Measurements from ENCODE around the gene RASA2.
"Not testable (repeated sequence)": the region's sequence is repeated elsewhere in the genome, so short reads cannot be mapped to it uniquely, and the experiment has no call there.

RASA2 gene

GRCh38 chr3:141529256-141529655 is 42.4 kb downstream of the RASA2 start:
- no peak overlapping the region for H2AFZ ChIP-seq (ENCODE audit: low read length)
- H3K36me3 ChIP-seq (replicated peaks; ENCODE audit: insufficient read depth, low read length): no peaks in the 10 kb centered on the region; the same call in 1 of the 2 replicates
- no peaks in the 10 kb centered on the region for H3K4me1 ChIP-seq (ENCODE audit: low read length)
- H3F3A ChIP-seq (ENCODE audit: insufficient read depth, low read length): no peaks in the 10 kb centered on the region
- TF ChIP-seq EZH2 (optimal IDR thresholded peaks at IDR 0.05; ENCODE audit: low read depth, low read length) (no peak), EZH2phosphoT487 (IDR thresholded peaks at IDR 0.05; ENCODE audit: low read length) (no peak)
- TF ChIP-seq, protein P1, sequence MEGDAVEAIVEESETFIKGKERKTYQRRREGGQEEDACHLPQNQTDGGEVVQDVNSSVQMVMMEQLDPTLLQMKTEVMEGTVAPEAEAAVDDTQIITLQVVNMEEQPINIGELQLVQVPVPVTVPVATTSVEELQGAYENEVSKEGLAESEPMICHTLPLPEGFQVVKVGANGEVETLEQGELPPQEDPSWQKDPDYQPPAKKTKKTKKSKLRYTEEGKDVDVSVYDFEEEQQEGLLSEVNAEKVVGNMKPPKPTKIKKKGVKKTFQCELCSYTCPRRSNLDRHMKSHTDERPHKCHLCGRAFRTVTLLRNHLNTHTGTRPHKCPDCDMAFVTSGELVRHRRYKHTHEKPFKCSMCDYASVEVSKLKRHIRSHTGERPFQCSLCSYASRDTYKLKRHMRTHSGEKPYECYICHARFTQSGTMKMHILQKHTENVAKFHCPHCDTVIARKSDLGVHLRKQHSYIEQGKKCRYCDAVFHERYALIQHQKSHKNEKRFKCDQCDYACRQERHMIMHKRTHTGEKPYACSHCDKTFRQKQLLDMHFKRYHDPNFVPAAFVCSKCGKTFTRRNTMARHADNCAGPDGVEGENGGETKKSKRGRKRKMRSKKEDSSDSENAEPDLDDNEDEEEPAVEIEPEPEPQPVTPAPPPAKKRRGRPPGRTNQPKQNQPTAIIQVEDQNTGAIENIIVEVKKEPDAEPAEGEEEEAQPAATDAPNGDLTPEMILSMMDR (IDR thresholded peaks at IDR 0.05; ENCODE audit: low read length): no peak
- H3K27me3 ChIP-seq (replicated peaks; ENCODE audit: insufficient read depth, low read length): no peaks in the 10 kb centered on the region
- H3K4me2 ChIP-seq (ENCODE audit: low read depth, low read length): no peak overlapping the region
- no peaks in the 10 kb centered on the region for H3K9me2 ChIP-seq (replicated peaks; ENCODE audit: insufficient read depth, low read length)
- H3K4me3 ChIP-seq (ENCODE audit: low read length): no peak overlapping the region
- H3K27ac ChIP-seq (ENCODE audit: low read length): no peak overlapping the region
- H3K9me3 ChIP-seq (replicated peaks; ENCODE audit: insufficient read depth, low read length): no peaks in the 10 kb centered on the region
- H3K9ac ChIP-seq (ENCODE audit: low read length): no peak overlapping the region
- 0 out of 2 replicates have a peak, but pooled peaks cover 3% of the 10 kb centered on the region for H4K20me1 ChIP-seq (ENCODE audit: insufficient read depth, low read length)
- DNase-seq: no peak
- H3K79me2 ChIP-seq (ENCODE audit: low read length): peaks cover 54% of the 10 kb centered on the region

GRCh38 chr3:141529717-141530414 is 43.0 kb downstream of the RASA2 start:
- Histone ChIP-seq H3K9me3 (replicated peaks; ENCODE audit: insufficient read depth, low read length) (no peaks in the 10 kb centered on the region), H2AFZ (ENCODE audit: low read length) (no peak overlapping the region), H3K9ac (ENCODE audit: low read length) (no peak overlapping the region), H3K4me1 (ENCODE audit: low read length) (no peaks in the 10 kb centered on the region), H3K27ac (ENCODE audit: low read length) (no peak overlapping the region), H3F3A (ENCODE audit: insufficient read depth, low read length) (no peaks in the 10 kb centered on the region), H3K9me2 (replicated peaks; ENCODE audit: insufficient read depth, low read length) (no peaks in the 10 kb centered on the region), H3K79me2 (ENCODE audit: low read length) (peaks cover 50% of the 10 kb centered on the region), H3K27me3 (replicated peaks; ENCODE audit: insufficient read depth, low read length) (no peaks in the 10 kb centered on the region), H4K20me1 (ENCODE audit: insufficient read depth, low read length) (0 out of 2 replicates have a peak, but pooled peaks cover 3% of the 10 kb centered on the region), H3K36me3 (replicated peaks; ENCODE audit: insufficient read depth, low read length) (no peaks in the 10 kb centered on the region; the same call in 1 of the 2 replicates), H3K4me2 (ENCODE audit: low read depth, low read length) (no peak overlapping the region), H3K4me3 (ENCODE audit: low read length) (no peak overlapping the region)
- TF ChIP-seq EZH2phosphoT487 (IDR thresholded peaks at IDR 0.05; ENCODE audit: low read length): no peak
- no peak for TF ChIP-seq EZH2 (optimal IDR thresholded peaks at IDR 0.05; ENCODE audit: low read depth, low read length)
- TF ChIP-seq, protein P1 (IDR thresholded peaks at IDR 0.05; ENCODE audit: low read length): no peak
- DNase-seq: no peak

DNA sequence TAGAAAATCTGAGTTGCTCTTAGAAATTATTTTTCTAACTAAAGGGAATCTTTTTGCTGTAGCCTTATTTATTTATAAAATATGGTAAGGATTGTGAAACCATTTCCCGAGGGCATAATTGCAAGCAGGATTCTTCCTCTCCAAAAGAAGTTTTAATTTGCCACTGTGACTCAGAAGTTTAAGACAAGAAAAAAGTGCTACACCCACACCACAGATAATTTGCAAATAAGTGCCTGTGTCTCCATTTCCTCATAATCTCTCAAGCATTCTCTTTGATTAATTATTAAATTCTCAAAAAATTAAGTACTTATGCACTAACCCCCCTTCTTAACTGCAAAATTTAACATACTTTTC is 43.6 kb downstream of the RASA2 start:
- no peaks in the 10 kb centered on the region for H3K9me2 ChIP-seq (replicated peaks; ENCODE audit: insufficient read depth, low read length)
- H3K4me1 ChIP-seq (ENCODE audit: low read length): no peaks in the 10 kb centered on the region
- DNase-seq: no peak
- H3K9me3 ChIP-seq (replicated peaks; ENCODE audit: insufficient read depth, low read length): no peaks in the 10 kb centered on the region
- H3K27me3 ChIP-seq (replicated peaks; ENCODE audit: insufficient read depth, low read length): no peaks in the 10 kb centered on the region
- H3K79me2 ChIP-seq (ENCODE audit: low read length): peaks cover 44% of the 10 kb centered on the region
- no peaks in the 10 kb centered on the region; the same call in 1 of the 2 replicates for H3K36me3 ChIP-seq (replicated peaks; ENCODE audit: insufficient read depth, low read length)
- TF ChIP-seq EZH2phosphoT487 (IDR thresholded peaks at IDR 0.05; ENCODE audit: low read length): no peak
- 0 out of 2 replicates have a peak, but pooled peaks cover 3% of the 10 kb centered on the region for H4K20me1 ChIP-seq (ENCODE audit: insufficient read depth, low read length)
- H3K27ac ChIP-seq (ENCODE audit: low read length): no peak overlapping the region
- no peak overlapping the region for H2AFZ ChIP-seq (ENCODE audit: low read length)
- no peak overlapping the region for H3K9ac ChIP-seq (ENCODE audit: low read length)
- H3F3A ChIP-seq (ENCODE audit: insufficient read depth, low read length): no peaks in the 10 kb centered on the region; the same call in 1 of the 2 replicates
- H3K4me2 ChIP-seq (ENCODE audit: low read depth, low read length): no peak overlapping the region
- H3K4me3 ChIP-seq (ENCODE audit: low read length): no peak overlapping the region

DNA sequence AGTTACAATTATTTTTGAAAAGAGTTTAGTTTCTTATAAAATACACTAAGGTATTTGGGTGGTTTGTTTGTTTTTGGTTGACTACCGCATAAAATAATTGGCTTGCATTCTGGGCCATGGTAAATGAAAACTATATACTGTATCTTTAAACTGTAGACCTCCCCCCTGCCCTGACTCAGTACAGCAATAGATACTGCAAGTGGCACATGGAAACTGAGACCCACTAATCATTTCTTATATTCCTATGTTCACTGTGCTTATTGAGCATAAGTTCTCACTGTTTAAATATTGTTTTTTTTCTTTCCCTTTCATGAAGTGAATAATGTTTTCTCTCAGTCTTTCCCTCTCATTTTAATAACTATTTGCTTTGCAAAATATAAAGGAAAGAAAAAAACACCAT is 45.8 kb downstream of the RASA2 start:
- no peak for DNase-seq
- peaks cover 26% of the 10 kb centered on the region for H3K79me2 ChIP-seq (ENCODE audit: low read length)
- no peaks in the 10 kb centered on the region; the same call in 1 of the 2 replicates for H3K36me3 ChIP-seq (replicated peaks; ENCODE audit: insufficient read depth, low read length)
- H3K9ac ChIP-seq (ENCODE audit: low read length): no peak overlapping the region
- H4K20me1 ChIP-seq (ENCODE audit: insufficient read depth, low read length): no peaks in the 10 kb centered on the region
- no peak overlapping the region for H3K4me2 ChIP-seq (ENCODE audit: low read depth, low read length)
- H3K27me3 ChIP-seq (replicated peaks; ENCODE audit: insufficient read depth, low read length): no peaks in the 10 kb centered on the region
- H3K27ac ChIP-seq (ENCODE audit: low read length): no peak overlapping the region
- H3K9me2 ChIP-seq (replicated peaks; ENCODE audit: insufficient read depth, low read length): no peaks in the 10 kb centered on the region
- no peak for TF ChIP-seq EZH2 (optimal IDR thresholded peaks at IDR 0.05; ENCODE audit: low read depth, low read length)
- TF ChIP-seq, protein P1 (IDR thresholded peaks at IDR 0.05; ENCODE audit: low read length): no peak
- TF ChIP-seq EZH2phosphoT487 (IDR thresholded peaks at IDR 0.05; ENCODE audit: low read length): no peak
- no peaks in the 10 kb centered on the region for H3K9me3 ChIP-seq (replicated peaks; ENCODE audit: insufficient read depth, low read length)
- H2AFZ ChIP-seq (ENCODE audit: low read length): no peak overlapping the region
- H3K4me3 ChIP-seq (ENCODE audit: low read length): no peak overlapping the region
- H3F3A ChIP-seq (ENCODE audit: insufficient read depth, low read length): no peaks in the 10 kb centered on the region; the same call in 1 of the 2 replicates
- H3K4me1 ChIP-seq (ENCODE audit: low read length): no peaks in the 10 kb centered on the region

DNA sequence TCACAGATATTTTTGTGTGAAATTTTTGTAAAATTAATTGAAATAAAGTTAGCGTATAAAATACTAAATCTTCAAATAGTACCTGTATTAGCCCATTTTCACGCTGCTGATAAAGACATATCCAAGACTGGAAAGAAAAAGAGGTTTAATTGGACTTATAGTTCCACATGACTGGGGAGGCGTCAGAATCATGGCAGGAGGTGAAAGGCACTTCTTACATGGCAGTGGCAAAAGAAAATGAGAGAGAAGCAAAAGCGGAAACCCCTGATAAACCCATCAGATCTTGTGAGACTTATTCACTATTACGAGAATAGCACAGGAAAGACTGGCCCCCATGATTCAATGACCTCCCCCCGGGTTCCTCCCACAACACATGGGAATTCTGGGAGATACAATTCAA is 49.2 kb downstream of the RASA2 start:
- H3K79me2 ChIP-seq (ENCODE audit: low read length): peaks cover 21% of the 10 kb centered on the region
- not testable (repeated sequence) for H3F3A ChIP-seq (ENCODE audit: insufficient read depth, low read length); H3K27ac ChIP-seq (ENCODE audit: low read length); H3K9ac ChIP-seq (ENCODE audit: low read length); H3K9me2 ChIP-seq (replicated peaks; ENCODE audit: insufficient read depth, low read length); H3K4me2 ChIP-seq (ENCODE audit: low read depth, low read length); DNase-seq; H3K4me1 ChIP-seq (ENCODE audit: low read length); H3K36me3 ChIP-seq (replicated peaks; ENCODE audit: insufficient read depth, low read length); H3K4me3 ChIP-seq (ENCODE audit: low read length); H3K27me3 ChIP-seq (replicated peaks; ENCODE audit: insufficient read depth, low read length); H2AFZ ChIP-seq (ENCODE audit: low read length); H3K9me3 ChIP-seq (replicated peaks; ENCODE audit: insufficient read depth, low read length); H4K20me1 ChIP-seq (ENCODE audit: insufficient read depth, low read length)
